HG03139 (cell line): ENCODE measurements around the gene HBM.
"Not testable (repeated sequence)": the region's sequence is repeated elsewhere in the genome, so short reads cannot be mapped to it uniquely, and the experiment has no call there.

ENCODE experiments used
- ATAC-seq: cut with Tn5 transposase; IDR thresholded peaks from one replicate; pipeline ENCODE4 v1.9.1; 2021; ENCODE audit not compliant: unreplicated experiment

HBM gene

GRCh38 chr16:165539-166374, at the start of gene HBM:
Gene HBM, plus strand, starts transcription at chr16:165978. Its CDS starts 20 bp downstream, at chr16:165998.
- ATAC-seq: no peak

GRCh38 chr16:116015-116414, 49.8 kb upstream of the HBM start:
- ATAC-seq: no peak

- no peak for ATAC-seq
Observed at GRCh38 chr16:117379-118365, 48.1 kb upstream of the HBM start.

- ATAC-seq: no peak
Observed at GRCh38 chr16:118857-119256, 46.9 kb upstream of the HBM start.

DNA sequence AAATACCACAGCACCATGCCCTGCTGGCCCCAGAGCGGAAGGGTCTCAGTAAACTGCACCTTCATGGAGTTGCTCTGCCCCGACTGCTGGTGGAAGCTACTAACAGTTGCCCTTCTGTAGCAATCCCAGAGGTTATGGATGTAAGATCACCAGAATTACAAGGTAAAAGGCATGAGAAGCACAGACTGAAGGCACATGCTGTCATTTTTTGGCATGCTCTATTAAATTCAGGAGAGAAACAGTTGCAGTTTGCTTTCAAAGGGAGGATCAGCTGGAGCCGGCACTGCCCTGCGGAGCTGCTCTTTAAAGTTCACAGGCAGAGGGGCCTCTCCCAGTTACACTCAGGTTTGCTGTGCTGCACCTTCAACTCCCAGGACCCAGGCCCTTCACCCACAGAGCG, 46.5 kb upstream of the HBM start:
- ATAC-seq: no peak

GRCh38 chr16:119835-120491, 45.8 kb upstream of the HBM start:
- ATAC-seq: no peak

DNA sequence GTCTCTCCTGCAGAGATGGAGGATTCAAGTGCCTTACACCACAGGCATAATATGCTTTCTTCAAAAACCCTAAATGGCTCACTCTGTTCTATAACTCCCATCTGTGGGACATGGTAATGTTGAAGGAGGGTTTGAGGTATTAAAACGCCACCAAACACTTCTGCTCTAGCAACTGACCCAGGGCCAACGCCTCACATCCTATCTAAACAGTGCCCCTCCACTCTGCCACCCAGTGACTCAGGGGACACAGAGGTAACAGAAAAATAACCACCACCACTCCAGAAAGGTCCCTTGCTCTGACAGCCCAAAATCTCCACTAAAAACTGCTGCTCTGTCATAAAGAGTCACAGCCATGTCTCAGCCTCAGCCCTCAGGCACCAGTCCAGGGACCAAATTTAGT, 45.0 kb upstream of the HBM start:
- no peak for ATAC-seq

DNA sequence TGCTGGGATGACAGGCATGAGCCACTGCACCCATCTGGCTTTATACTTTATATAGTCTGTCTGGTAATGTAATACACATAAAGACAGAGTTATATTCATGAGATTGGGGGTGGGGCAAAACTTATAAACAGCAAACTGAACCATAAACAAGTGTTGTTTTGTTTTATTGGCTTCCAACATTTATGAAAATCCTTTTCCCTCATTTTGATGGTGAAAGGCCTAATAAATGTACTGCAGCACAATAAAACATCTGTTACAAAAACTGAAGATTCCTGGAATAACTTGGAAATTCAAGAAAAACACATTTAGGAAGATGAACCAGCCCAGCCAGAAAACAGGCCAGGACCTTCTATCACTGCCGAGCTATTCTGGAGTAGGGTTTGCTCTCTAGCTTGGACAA, 43.4 kb upstream of the HBM start:
- no peak for ATAC-seq

- ATAC-seq: not testable (repeated sequence)
Observed at GRCh38 chr16:123558-124350, 42.0 kb upstream of the HBM start.

DNA sequence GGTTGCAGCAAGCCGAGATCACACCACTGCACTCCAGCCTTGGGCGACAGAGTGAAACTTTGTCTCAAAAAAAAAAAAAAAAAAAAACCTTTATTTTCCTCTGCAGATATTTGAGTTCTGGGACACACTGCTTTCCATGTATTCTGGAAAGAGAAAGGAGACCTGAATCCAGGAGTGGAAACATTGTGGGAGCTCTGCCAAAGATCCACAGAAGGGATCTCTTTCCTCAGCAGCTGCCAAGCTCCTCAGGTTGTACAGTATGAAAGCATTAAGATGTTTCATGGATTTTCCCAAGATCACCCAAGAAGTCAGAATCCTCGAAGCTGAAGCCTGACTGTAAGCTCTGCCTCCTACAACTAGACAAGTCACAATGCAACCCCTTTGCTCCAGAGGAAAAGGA, 40.8 kb upstream of the HBM start:
- ATAC-seq: no peak

DNA sequence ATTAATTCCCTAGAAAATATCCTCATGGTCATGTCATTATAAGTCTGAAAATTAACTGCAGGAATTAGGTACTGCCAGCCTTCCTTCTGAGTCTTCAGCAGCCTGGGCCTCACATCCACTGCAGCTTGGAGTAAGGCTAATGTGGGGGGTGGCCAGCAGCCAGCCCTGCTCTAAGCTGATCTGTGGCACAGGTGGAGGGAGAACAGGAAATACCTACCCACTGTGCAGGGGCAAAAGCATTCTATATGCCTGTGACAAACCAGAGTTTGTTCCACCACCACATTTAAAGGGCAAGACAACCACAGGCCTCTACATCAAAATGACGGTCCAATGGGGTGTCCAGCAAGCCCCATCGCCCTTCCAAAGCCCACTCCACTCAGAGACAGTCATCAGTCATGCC, 36.7 kb upstream of the HBM start:
- no peak for ATAC-seq

DNA sequence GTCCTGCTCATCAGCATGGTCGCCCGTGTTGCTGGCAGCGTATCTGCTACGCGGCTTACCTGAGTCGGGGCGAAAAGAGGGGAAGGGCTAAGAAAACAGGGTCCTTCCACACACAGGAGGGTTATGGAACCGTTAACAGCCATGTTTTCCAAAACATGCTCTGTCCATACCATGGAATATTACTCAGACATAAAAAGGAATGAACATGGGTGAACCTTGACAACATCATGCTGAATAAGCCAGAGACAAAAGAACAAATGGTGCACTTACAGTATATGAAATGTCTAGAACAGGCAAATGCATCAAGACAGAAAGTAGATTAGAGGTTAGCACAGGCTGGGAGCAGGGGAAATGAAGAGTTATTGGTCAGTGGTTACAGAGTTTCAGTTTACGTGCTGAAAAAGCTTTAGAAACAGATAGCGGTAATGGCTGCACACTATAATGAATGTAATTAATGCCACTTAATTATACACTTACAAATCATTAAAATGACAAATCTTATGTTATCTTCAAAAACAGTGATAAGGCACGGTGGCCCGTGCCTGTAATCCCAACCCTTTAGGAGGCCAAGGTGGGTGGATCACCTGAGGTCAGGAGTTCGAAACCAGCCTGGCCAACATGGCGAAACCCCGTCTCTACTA, 35.1 kb upstream of the HBM start:
- ATAC-seq: no peak

DNA sequence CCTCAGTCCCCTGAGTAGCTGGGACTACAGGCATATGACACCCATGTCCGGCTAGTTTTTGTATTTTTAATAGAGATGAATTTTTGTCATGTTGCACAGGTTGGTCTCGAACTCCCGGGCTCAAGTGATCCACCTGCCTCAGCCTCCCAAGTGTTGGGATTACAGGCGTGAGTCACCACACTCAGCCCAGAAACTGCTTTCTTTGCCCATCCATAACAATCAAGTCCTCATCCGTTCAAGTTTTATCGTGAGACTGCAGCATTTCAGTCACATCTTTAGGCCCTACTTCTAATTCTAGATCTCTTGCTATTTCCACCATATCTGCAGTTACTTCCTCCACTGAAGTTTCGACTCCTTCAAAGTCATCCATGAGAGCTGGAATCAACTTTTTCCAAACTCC, 33.7 kb upstream of the HBM start:
- ATAC-seq: no peak

DNA sequence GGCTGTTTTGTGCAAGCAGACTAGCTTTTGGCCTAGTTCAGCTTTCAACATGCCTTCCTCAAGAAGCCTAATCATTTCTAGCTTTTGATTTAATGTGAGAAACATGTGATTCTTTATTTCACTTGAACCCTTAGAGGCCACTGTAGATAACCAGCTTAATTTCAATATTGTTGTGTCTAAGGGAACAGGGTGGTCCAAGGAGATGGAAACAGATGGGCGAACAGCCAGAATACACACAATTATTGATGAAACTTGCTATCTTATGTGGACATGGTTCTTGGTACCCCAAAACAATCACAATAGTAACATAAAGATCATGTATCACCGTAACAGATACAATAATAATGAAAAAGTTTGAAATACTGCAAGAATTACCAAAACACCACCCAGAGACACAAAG, 32.1 kb upstream of the HBM start:
- no peak for ATAC-seq

DNA sequence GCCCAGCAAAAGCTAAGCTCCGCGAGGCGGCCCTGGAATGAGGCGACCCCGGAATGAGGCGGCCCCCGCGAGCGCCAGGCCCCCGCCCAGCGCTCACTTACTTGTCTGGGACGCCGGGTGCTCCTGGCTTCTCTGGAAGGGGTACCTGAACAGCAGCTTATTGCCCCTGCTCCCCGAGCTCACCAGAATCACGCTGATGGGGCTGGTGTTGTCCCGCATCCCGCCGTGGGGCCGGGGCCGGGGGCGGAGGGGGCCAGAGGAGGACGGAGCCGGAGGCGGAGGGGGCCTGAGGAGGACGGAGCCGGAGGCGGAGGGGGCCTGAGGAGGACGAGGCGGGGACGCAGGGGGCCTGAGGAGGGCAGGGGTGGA, 27.7 kb upstream of the HBM start:
- no peak for ATAC-seq

DNA sequence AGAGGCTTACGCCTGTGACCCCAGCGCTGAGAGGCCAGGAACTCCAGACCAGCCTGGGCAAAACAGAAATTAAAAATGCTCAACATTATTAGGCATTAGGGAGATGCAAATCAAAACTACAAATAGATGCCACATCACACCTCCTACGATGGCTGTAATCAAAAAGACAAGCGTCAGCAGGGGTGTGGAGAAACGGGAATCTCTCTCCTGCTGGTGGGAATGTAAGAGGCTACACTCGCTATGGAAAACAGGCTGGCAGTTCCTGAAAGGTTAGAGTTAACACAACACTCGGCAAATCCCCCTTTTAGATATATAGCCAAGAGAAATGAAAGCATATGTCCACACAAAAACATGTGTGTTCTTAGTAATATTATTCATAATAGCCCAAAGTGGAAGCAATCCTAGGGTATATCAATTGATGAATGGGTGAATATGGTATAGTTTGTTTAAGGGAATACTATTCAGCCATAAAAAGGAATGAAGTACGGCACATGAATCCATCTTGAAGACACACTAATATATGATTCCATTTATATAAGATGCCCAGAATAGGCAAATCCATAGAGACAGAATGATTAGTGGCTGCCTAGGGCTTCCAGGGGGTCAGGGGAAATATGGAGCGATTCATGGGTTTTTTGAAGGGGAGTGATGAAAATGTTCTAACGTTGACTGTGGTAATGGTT, 25.5 kb upstream of the HBM start:
- ATAC-seq: no peak

GRCh38 chr16:142405-142967, 23.3 kb upstream of the HBM start:
- ATAC-seq: no peak

DNA sequence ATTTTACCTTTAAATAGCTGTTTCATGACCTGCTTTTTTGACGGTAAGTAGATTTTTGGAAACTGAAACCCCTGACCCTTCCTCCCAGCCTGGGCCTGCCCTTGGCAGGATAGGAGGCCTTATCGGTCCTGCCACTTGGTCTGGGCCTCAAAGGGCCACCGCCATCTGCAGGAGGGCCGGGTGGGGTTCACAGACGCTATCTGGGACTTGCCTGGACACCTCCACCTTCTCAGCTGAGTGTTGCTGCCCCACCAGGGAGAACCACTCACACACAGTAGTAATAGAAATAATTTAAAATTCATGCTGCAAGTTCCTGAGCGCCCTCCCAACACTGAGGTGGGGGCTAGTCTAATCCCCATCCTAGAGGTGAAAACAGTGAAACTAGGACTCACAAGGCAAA, 22.7 kb upstream of the HBM start:
- ATAC-seq: no peak

GRCh38 chr16:143456-143855, 22.3 kb upstream of the HBM start:
- ATAC-seq: no peak
